Thoracic aorta (tissue), 2 donors: Measurements from ENCODE around the gene CAT. TPM values are rescaled to one million over a fixed set of nuclear protein-coding genes. Genes with fewer than 3 reads are reported as not detected.

ENCODE experiments used
- ATAC-seq: fragments of 150-250 bp; one replicate; pipeline ENCODE4 v1.8.0; 2017; ENCODE audit warnings: low read depth; ENCODE audit not compliant: insufficient number of reproducible peaks, low FRiP score
- DNase-seq: peaks from one replicate; pipeline ENCODE4 v3.0.0-alpha.2; 2020; ENCODE audit warnings: low spot score
- H3K27ac ChIP-seq, 2 donors: fragments of 200-600 bp; sonication (generic); 1 replicate in 1 of 2; 2 replicates in 1 of 2; pipeline ENCODE4 v1.5.1; 2016; ENCODE audit warnings: mild to moderate bottlenecking in 2 of 2, moderate library complexity in 2 of 2
- H3K27me3 ChIP-seq: fragments of 200-600 bp; sonication (generic); replicated peaks from 2 replicates; pipeline ENCODE4 v1.6.0; 2016; ENCODE audit warnings: mild to moderate bottlenecking; ENCODE audit not compliant: insufficient read depth
- H3K36me3 ChIP-seq: fragments of 200-600 bp; sonication (generic); one replicate; pipeline ENCODE4 v1.5.1; 2016
- H3K4me1 ChIP-seq, 2 donors: fragments of 200-600 bp; sonication (generic); 1 replicate in 1 of 2; 2 replicates in 1 of 2; pipeline versions ENCODE4 v1.5.1 to v1.6.0; 2016; ENCODE audit warnings: low read depth in 2 of 2, mild to moderate bottlenecking in 1 of 2; ENCODE audit not compliant: control insufficient read depth in 1 of 2
- H3K4me3 ChIP-seq: fragments of 200-600 bp; sonication (generic); 2 replicates; pipeline ENCODE4 v1.5.1; 2016; ENCODE audit warnings: mild to moderate bottlenecking
- H3K9me3 ChIP-seq: fragments of 200-600 bp; sonication (generic); 2 replicates; pipeline ENCODE4 v1.5.1; 2016
- CTCF ChIP-seq: fragments of 200-600 bp; sonication (generic); IDR thresholded peaks from one replicate; pipeline ENCODE4 v1.5.1; 2019; ENCODE audit warnings: antibody characterized with exemption
- total RNA-seq, 2 donors: library from RNA; depleted of rRNA; stranded (reverse); fragments of >200 nt; gene quantifications; one replicate each; pipeline versions ENCODE4 v1.1.0 to v1.2.3, GENCODE V29; 2016

Gene CAT
- total RNA-seq, 2 donors from 2014 or later, result 54.7 to 65.3 TPM

- ATAC-seq, result no peak
- peaks cover 40% of the 10 kb centered on the region for H3K36me3 ChIP-seq
Observed at GRCh38 chr11:34466802-34467488, 28.2 kb downstream of the CAT start.

GRCh38 chr11:34468209-34468841, 29.6 kb downstream of the CAT start:
- peaks cover 4% of the 10 kb centered on the region for H3K9me3 ChIP-seq
- H3K36me3 ChIP-seq, result peaks cover 40% of the 10 kb centered on the region
- H3K27ac ChIP-seq, result no peak overlapping the region
- TF ChIP-seq CTCF, result peak; percentile 29
- no peaks in the 10 kb centered on the region for H3K4me1 ChIP-seq
- DNase-seq, result no peak
- ATAC-seq, result no peak
- no peak overlapping the region for H3K4me3 ChIP-seq
- H3K27me3 ChIP-seq, result no peaks in the 10 kb centered on the region

More at GRCh38 chr11:34466802-34467488, 28.2 kb downstream of the CAT start:
- Histone ChIP-seq H3K4me3 (no peak overlapping the region), H3K9me3 (peaks cover 4% of the 10 kb centered on the region), H3K27ac (no peak overlapping the region), H3K4me1 (no peaks in the 10 kb centered on the region), H3K27me3 (no peaks in the 10 kb centered on the region)
- TF ChIP-seq CTCF, result no peak
- DNase-seq, result no peak

GRCh38 chr11:34473603-34474169, 35.0 kb downstream of the CAT start:
- no peaks in the 10 kb centered on the region for H3K27me3 ChIP-seq
- no peaks in the 10 kb centered on the region for H3K4me1 ChIP-seq
- no peak for TF ChIP-seq CTCF
- no peak overlapping the region for H3K4me3 ChIP-seq
- no peak overlapping the region for H3K27ac ChIP-seq
- H3K36me3 ChIP-seq, result peaks cover 20% of the 10 kb centered on the region
- ATAC-seq, result no peak
- no peaks in the 10 kb centered on the region for H3K9me3 ChIP-seq
- DNase-seq, result no peak

- no peaks in the 10 kb centered on the region for H3K4me1 ChIP-seq
- H3K27ac ChIP-seq, result no peak overlapping the region
- no peak overlapping the region for H3K4me3 ChIP-seq
- no peak for ATAC-seq
- no peaks in the 10 kb centered on the region for H3K27me3 ChIP-seq
- H3K36me3 ChIP-seq, result peaks cover 6% of the 10 kb centered on the region
- H3K9me3 ChIP-seq, result no peaks in the 10 kb centered on the region
- TF ChIP-seq CTCF, result no peak
- DNase-seq, result no peak
Observed at GRCh38 chr11:34475656-34476055, 36.9 kb downstream of the CAT start.

- H3K4me3 ChIP-seq, result no peak overlapping the region
- no peak overlapping the region for H3K27ac ChIP-seq
- no peaks in the 10 kb centered on the region for H3K4me1 ChIP-seq
- H3K36me3 ChIP-seq, result no peaks in the 10 kb centered on the region
- TF ChIP-seq CTCF, result no peak
- no peak for ATAC-seq
- H3K27me3 ChIP-seq, result no peaks in the 10 kb centered on the region
- no peak for DNase-seq
- H3K9me3 ChIP-seq, result no peaks in the 10 kb centered on the region
Observed at GRCh38 chr11:34476849-34477248, 38.1 kb downstream of the CAT start.
